Skeletal muscle satellite cell (primary cell): ENCODE data around the gene TAS2R40.
A peak's percentile ranks its signal among the peaks of the same experiment; 100 is the strongest.

ENCODE experiments used
- H3K27me3 ChIP-seq: 2 replicates; pipeline ENCODE4 v1.7.0; 2013; ENCODE audit warnings: low read length; ENCODE audit not compliant: control insufficient read depth, insufficient read depth
- H3K36me3 ChIP-seq: 2 replicates; pipeline ENCODE4 v1.7.0; 2013; ENCODE audit warnings: mild to moderate bottlenecking, control low read depth, low read length; ENCODE audit not compliant: insufficient read depth
- H3K4me1 ChIP-seq: 2 replicates; pipeline ENCODE4 v1.7.0; 2013; ENCODE audit warnings: low read length; ENCODE audit not compliant: control insufficient read depth, insufficient read depth
- H3K4me2 ChIP-seq: 2 replicates; pipeline ENCODE4 v1.7.0; 2013; ENCODE audit warnings: mild to moderate bottlenecking, low read length
- H3K4me3 ChIP-seq: 2 replicates; pipeline ENCODE4 v1.7.0; 2013; ENCODE audit warnings: low read length
- H3K9ac ChIP-seq: 2 replicates; pipeline ENCODE4 v1.7.0; 2013; ENCODE audit warnings: mild to moderate bottlenecking, low read depth, low read length, moderate library complexity
- H3K9me3 ChIP-seq: replicated peaks from 2 replicates; pipeline ENCODE4 v1.7.0; 2013; ENCODE audit warnings: mild to moderate bottlenecking, control low read depth, low read length

TAS2R40 gene

DNA sequence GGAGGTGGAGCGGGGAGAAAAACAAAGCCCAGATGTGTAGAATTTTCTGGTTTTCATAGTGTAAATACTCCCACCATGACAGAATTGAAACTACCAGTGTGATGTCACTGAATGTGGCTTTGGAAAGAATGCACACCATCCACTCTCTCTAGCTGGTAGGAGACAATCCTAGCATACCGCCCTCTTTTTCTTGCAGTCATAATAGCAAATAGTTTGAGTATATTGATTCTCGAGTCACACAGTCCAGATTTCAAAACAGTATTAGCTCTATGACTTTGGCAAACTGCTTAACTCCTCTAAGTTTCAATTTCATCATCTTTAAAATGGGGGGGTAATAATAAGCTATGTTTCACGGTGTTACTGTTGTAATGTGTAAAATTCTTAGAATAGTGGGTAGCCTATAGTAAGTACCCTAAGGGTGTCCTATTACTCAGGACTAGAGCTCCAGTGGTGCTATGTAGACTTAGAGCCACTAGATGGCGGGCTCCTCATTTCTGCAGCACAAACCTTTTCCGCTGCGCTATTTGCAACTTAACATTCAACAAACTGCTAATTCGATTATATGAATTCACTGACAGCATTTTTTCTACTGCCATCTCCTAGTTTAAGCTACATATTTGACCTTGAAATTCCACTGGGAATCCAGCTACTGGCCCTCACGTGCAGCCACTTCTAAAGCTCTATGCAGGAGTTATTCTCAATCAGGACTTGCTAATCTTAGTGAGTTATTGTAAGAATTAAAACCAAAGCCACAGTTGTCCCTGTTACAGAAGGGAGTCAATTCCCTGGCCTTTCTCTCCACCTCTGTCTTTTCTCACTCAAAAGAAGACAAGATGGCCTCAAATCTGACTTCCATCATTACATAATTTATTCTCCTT is 18.7 kb downstream of the TAS2R40 start:
- H3K9me3 ChIP-seq, result no peaks in the 10 kb centered on the region
- peak overlapping the region; percentile 61 for H3K9ac ChIP-seq
- peaks cover 38% of the 10 kb centered on the region for H3K4me1 ChIP-seq
- no peaks in the 10 kb centered on the region for H3K27me3 ChIP-seq
- H3K4me3 ChIP-seq, result peak overlapping the region; percentile 54
- H3K4me2 ChIP-seq, result peak overlapping the region; percentile 74
- H3K36me3 ChIP-seq, result no peaks in the 10 kb centered on the region

DNA sequence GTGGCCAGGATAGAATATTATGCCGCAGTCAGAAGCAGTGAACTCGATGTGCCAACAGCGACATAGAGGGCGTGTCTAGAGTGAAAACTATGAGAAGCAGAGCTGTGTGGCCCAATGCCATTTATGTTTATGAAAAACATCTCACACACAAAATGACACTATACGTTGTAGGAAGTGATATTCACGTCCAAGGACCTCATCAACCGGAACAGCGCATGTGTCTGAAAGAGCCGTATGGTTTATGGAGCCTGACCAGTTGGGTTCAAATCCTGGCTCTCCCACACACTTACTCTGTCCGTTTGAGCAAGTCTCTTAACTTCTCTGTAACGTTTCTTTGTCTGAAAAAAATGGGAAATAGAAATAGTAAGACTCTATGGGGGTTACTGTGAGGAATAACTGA is 20.5 kb downstream of the TAS2R40 start:
- Histone ChIP-seq H3K9ac (no peak overlapping the region), H3K27me3 (no peaks in the 10 kb centered on the region), H3K4me1 (peaks cover 41% of the 10 kb centered on the region), H3K9me3 (no peaks in the 10 kb centered on the region), H3K36me3 (no peaks in the 10 kb centered on the region), H3K4me3 (no peak overlapping the region), H3K4me2 (no peak overlapping the region)

GRCh38 chr7:143243111-143243510 is 21.3 kb downstream of the TAS2R40 start:
- Histone ChIP-seq H3K4me3 (no peak overlapping the region), H3K9ac (no peak overlapping the region), H3K27me3 (no peaks in the 10 kb centered on the region), H3K4me1 (peaks cover 40% of the 10 kb centered on the region), H3K4me2 (no peak overlapping the region), H3K9me3 (no peaks in the 10 kb centered on the region), H3K36me3 (no peaks in the 10 kb centered on the region)

GRCh38 chr7:143243614-143244013 is 21.8 kb downstream of the TAS2R40 start:
- no peaks in the 10 kb centered on the region for H3K36me3 ChIP-seq
- H3K9me3 ChIP-seq, result no peaks in the 10 kb centered on the region
- H3K4me2 ChIP-seq, result no peak overlapping the region
- peaks cover 35% of the 10 kb centered on the region for H3K4me1 ChIP-seq
- no peak overlapping the region for H3K4me3 ChIP-seq
- no peak overlapping the region for H3K9ac ChIP-seq
- H3K27me3 ChIP-seq, result no peaks in the 10 kb centered on the region

- Histone ChIP-seq H3K9ac (no peak overlapping the region), H3K4me1 (peaks cover 28% of the 10 kb centered on the region), H3K4me3 (no peak overlapping the region), H3K4me2 (no peak overlapping the region), H3K27me3 (no peaks in the 10 kb centered on the region), H3K9me3 (no peaks in the 10 kb centered on the region), H3K36me3 (no peaks in the 10 kb centered on the region)
Observed at GRCh38 chr7:143244321-143244720, 22.5 kb downstream of the TAS2R40 start.

DNA sequence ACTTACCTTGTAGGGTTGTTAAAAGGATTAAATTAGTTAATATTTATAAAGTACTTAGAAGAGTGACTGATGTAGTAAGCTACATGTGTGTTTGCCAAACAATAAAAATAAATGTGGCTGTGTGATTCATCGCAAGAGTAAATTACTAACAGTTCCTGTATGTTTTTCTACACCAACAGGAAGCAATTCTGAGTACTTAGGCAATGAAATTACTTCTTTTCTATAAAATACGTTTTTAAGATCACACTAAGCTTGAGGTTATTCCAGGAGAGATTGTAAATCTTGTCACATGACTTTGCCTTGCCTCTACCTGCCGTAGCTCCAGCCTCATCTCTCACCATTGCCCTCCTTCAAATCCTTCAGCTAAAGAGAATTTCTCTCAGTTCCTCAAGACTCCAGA is 23.3 kb downstream of the TAS2R40 start:
- H3K4me3 ChIP-seq, result no peak overlapping the region

DNA sequence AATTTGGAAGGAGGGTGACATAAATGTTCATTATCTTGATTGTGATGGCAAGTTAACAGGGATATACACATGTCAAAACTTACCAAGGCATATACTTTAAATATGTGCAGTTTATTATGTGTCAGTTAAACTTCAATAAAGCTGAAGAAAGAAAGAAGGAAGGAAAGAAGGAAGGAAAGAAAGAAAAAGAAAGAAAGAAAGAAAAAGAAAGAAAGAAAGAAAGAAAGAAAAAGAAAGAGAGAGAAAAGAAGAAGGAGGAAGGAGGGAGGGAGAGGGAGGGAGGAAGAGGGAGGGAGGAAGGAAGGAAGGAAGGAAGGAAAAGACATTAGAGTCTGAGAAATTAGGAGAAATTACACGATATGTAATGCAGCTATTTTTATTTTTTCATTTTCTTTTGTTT is 25.5 kb downstream of the TAS2R40 start:
- Histone ChIP-seq H3K4me2 (no peak overlapping the region), H3K4me3 (no peak overlapping the region), H3K9me3 (no peaks in the 10 kb centered on the region), H3K27me3 (no peaks in the 10 kb centered on the region), H3K4me1 (peaks cover 12% of the 10 kb centered on the region), H3K9ac (no peak overlapping the region), H3K36me3 (no peaks in the 10 kb centered on the region)

More for the DNA sequence above, 23.3 kb downstream of the TAS2R40 start:
- Histone ChIP-seq H3K9ac (no peak overlapping the region), H3K36me3 (no peaks in the 10 kb centered on the region), H3K4me2 (peak overlapping the region; percentile 11), H3K9me3 (no peaks in the 10 kb centered on the region), H3K27me3 (no peaks in the 10 kb centered on the region), H3K4me1 (peaks cover 22% of the 10 kb centered on the region)

DNA sequence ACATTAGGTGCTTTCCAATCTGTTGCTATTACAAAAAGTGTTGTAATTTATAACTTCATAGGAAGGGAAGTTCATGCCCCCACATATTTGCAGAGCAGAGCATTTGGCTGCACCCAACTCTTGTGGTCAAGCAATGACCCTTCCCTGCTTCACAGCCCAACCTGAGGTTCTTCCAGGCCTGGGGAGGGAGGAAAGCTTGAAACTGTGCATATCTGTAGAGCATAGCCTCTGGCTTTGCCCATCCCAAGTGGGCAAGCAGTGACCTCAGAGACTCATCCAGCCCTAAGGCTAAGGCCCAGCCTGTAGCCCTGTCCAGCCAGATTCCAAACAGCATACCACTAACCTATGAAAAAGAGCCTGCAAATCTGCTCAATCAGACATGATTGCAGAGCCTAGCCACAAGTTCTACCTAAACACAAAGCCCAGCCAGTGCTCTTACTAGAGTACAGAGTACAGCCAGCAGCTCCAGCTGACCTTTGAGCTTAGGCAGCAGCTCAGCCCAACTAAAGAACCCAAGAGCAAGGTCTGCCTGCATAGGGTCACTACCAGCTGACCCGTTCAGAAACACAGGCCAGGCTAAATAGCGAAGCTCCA is 27.0 kb downstream of the TAS2R40 start:
- H3K4me3 ChIP-seq, result no peak overlapping the region
- peaks cover 12% of the 10 kb centered on the region for H3K4me1 ChIP-seq
- no peak overlapping the region for H3K9ac ChIP-seq

DNA sequence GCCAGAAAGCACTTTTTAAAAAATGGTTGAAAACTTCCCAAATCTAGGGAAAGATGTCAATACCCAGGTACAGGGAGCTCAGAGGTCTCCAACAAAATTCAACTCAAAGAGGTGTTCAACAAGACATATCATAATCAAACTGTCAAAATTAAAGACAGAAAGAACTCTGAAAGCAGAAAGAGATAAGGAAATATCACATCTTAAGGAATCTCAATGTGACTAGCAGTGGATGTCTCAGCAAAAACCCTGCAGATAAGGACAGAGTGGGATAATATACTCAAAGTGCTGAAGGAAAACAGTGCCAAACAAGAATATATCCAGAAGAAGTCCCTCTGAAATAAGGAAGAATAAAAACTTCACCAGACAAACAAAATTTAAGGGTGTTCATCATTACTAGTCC is 28.4 kb downstream of the TAS2R40 start:
- H3K4me3 ChIP-seq, result no peak overlapping the region
- H3K9ac ChIP-seq, result no peak overlapping the region
- H3K9me3 ChIP-seq, result no peaks in the 10 kb centered on the region
- no peaks in the 10 kb centered on the region for H3K27me3 ChIP-seq
- no peaks in the 10 kb centered on the region for H3K36me3 ChIP-seq
- H3K4me2 ChIP-seq, result no peak overlapping the region
- peaks cover 6% of the 10 kb centered on the region for H3K4me1 ChIP-seq

More for the DNA sequence above, 27.0 kb downstream of the TAS2R40 start:
- no peaks in the 10 kb centered on the region for H3K27me3 ChIP-seq
- H3K36me3 ChIP-seq, result no peaks in the 10 kb centered on the region
- no peaks in the 10 kb centered on the region for H3K9me3 ChIP-seq
- no peak overlapping the region for H3K4me2 ChIP-seq

DNA sequence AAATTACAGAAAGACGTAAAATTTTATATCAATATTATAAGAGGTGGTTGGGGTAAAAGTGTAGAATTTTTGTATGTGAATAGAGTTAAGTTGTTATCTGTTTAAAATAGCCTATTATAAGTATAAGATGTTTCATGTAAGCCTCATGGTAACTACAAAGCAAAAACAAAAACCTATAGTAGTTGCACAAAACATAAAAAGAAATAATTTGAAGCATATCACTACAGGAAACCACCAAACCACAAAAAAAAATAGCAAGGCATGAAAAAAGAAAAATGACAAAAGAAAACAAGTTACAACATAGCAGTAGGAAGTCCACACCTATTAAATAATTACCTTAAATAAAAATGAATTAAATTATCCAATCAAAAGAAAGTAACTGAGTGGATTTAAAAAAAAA is 29.0 kb downstream of the TAS2R40 start:
- Histone ChIP-seq H3K4me3 (no peak overlapping the region), H3K9ac (no peak overlapping the region), H3K4me1 (no peaks in the 10 kb centered on the region)

GRCh38 chr7:143252006-143252405 is 30.2 kb downstream of the TAS2R40 start:
- Histone ChIP-seq H3K4me1 (no peaks in the 10 kb centered on the region), H3K9ac (no peak overlapping the region), H3K4me2 (no peak overlapping the region), H3K9me3 (no peaks in the 10 kb centered on the region), H3K4me3 (no peak overlapping the region), H3K36me3 (no peaks in the 10 kb centered on the region), H3K27me3 (no peaks in the 10 kb centered on the region)

More for the DNA sequence above, 29.0 kb downstream of the TAS2R40 start:
- H3K36me3 ChIP-seq, result no peaks in the 10 kb centered on the region
- H3K4me2 ChIP-seq, result no peak overlapping the region
- no peaks in the 10 kb centered on the region for H3K27me3 ChIP-seq
- H3K9me3 ChIP-seq, result no peaks in the 10 kb centered on the region

DNA sequence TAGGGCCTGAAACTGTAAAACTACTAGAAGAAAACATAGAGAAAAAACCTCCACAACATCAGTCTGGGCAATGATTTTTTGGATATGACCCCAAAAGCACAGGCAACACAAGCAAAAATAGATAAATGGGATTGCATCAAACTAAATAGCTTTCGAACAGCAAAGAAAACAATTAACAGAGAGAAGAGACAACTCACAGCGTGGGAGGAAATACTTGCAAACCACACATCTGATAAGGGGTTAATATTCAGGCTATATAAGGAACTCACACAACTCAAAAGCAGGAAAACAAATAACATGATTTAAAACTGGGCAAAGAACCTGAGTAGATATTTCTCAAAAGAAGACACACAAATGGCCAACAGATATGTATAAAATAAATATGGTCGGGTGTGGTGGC is 33.7 kb downstream of the TAS2R40 start:
- H3K9ac ChIP-seq, result no peak overlapping the region
- H3K4me1 ChIP-seq, result no peaks in the 10 kb centered on the region
- H3K9me3 ChIP-seq, result no peaks in the 10 kb centered on the region
- H3K27me3 ChIP-seq, result no peaks in the 10 kb centered on the region
- no peaks in the 10 kb centered on the region for H3K36me3 ChIP-seq
- H3K4me3 ChIP-seq, result no peak overlapping the region
- no peak overlapping the region for H3K4me2 ChIP-seq
